GM12875 (cell line): ENCODE data around the gene MIGA2.

Source experiments
- H3K4me3 ChIP-seq: one replicate; pipeline ENCODE4 v1.5.1; 2011; ENCODE audit warnings: low read depth, low read length, control low read depth
- TF ChIP-seq, protein P1 (sequence below): IDR thresholded peaks from 2 replicates; pipeline ENCODE4 v1.5.1; 2011; ENCODE audit warnings: low read depth, mild to moderate bottlenecking, control low read depth, inconsistent platforms, low read length, moderate library complexity, borderline replicate concordance; ENCODE audit not compliant: insufficient read depth

MIGA2 gene

GRCh38 chr9:129011170-129011569 is 25.3 kb upstream of the MIGA2 start:
- no peak overlapping the region for H3K4me3 ChIP-seq
- TF ChIP-seq, protein P1, sequence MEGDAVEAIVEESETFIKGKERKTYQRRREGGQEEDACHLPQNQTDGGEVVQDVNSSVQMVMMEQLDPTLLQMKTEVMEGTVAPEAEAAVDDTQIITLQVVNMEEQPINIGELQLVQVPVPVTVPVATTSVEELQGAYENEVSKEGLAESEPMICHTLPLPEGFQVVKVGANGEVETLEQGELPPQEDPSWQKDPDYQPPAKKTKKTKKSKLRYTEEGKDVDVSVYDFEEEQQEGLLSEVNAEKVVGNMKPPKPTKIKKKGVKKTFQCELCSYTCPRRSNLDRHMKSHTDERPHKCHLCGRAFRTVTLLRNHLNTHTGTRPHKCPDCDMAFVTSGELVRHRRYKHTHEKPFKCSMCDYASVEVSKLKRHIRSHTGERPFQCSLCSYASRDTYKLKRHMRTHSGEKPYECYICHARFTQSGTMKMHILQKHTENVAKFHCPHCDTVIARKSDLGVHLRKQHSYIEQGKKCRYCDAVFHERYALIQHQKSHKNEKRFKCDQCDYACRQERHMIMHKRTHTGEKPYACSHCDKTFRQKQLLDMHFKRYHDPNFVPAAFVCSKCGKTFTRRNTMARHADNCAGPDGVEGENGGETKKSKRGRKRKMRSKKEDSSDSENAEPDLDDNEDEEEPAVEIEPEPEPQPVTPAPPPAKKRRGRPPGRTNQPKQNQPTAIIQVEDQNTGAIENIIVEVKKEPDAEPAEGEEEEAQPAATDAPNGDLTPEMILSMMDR = no peak

DNA sequence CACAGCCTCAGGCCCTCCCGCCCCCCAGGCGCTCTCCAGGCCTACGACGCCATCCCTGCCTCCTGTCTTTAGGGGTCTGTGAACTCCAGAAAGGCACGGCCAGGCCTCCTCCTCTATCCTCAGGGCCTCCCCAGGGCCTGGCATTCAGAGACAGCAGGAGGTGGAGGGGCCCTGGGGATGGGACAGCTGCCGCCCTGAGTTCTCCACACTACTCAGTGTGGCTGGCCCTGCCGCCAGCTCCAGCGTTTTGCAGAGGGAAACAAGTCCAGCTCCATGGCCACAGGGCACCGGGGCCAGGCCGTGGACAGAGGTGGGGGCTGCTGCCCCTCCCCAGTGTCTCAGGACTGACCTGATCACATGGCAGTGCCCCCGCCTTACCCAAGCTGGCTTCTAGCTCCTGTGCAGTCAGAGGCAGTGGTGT is 24.7 kb upstream of the MIGA2 start:
- TF ChIP-seq, protein P1 = no peak
- H3K4me3 ChIP-seq = no peak overlapping the region

GRCh38 chr9:129012343-129012742 is 24.1 kb upstream of the MIGA2 start:
- no peak overlapping the region for H3K4me3 ChIP-seq
- TF ChIP-seq, protein P1 = no peak

GRCh38 chr9:129012893-129013448 is 23.5 kb upstream of the MIGA2 start:
- TF ChIP-seq, protein P1 = no peak
- no peak overlapping the region for H3K4me3 ChIP-seq

DNA sequence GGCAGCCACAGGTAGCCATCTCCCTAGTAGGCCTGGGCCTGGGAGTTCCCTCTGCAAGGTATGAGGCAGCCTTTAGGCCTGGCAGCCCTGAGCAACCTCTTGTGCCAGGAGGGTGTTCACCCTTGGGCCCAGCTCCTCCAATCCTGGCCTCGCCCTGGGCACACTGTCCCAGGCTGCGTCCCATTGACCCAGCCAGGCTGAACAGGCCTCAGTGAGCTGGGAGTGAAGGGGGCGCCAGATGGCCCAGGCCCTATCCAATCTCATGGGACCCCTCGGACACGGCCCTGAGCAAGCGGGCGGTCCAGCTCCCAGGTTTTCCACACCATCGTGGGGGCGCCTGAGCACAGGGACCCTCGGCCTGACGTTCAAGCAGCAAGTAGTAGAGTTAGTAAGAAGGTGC is 22.8 kb upstream of the MIGA2 start:
- TF ChIP-seq, protein P1 = no peak
- H3K4me3 ChIP-seq = no peak overlapping the region

- TF ChIP-seq, protein P1 = no peak
- no peak overlapping the region for H3K4me3 ChIP-seq
Measured at GRCh38 chr9:129014124-129014523, 22.3 kb upstream of the MIGA2 start.

GRCh38 chr9:129014608-129015007 is 21.8 kb upstream of the MIGA2 start:
- no peak overlapping the region for H3K4me3 ChIP-seq
- TF ChIP-seq, protein P1 = no peak
